Esophagus (tissue), 2 donors: ENCODE measurements around the gene UNC80. TPM values are rescaled to one million over a fixed set of nuclear protein-coding genes. Genes with fewer than 3 reads are reported as not detected.

ENCODE experiments used
- polyA plus RNA-seq, 2 donors: library from polyadenylated mRNA; stranded (reverse); fragments of 200-250 nt; gene quantifications; one replicate each; pipeline ENCODE4 v1.2.3, GENCODE V29; 2013
- donor health status: healthy with polysubstance abuse.
- donor health status: Bipolar disorder and iron deficiency.

Gene UNC80
- polyA plus RNA-seq, 2 donors, result under 0.01 to 0.02 TPM

Other genes with a start within 250 kb of the UNC80 start
- 10 to 100 TPM; 13.8 to 20.4 TPM for gene RPE, start 230.8 kb downstream of the UNC80 start, polyA plus RNA-seq